K562 (cell line): ENCODE results near the gene CCSER2. TPM values are rescaled to one million over a fixed set of nuclear protein-coding genes. Genes with fewer than 3 reads are reported as not detected.

Experiments used
- NR2C1 ChIP-seq, 2 experiments: fragments of 450-650 bp; IDR thresholded peaks; 2 replicates each; pipeline ENCODE4 v1.6.1; 2017; ENCODE audit warnings: mild to moderate bottlenecking in 2 of 2, antibody characterized with exemption in 1 of 2, inconsistent platforms in 1 of 2, missing compliant biosample characterization in 1 of 2, missing genetic modification characterization in 1 of 2
- POU5F1 ChIP-seq: fragments of 150-350 bp; IDR thresholded peaks from 2 replicates; pipeline ENCODE4 v1.6.1; 2014; ENCODE audit warnings: borderline replicate concordance, low read length, low read depth, mild to moderate bottlenecking; ENCODE audit not compliant: partially characterized antibody
- PTBP1 ChIP-seq: fragments of 200-400 bp; formaldehyde crosslinking; IDR thresholded peaks from 2 replicates; pipeline ENCODE4 v1.6.1; 2017; ENCODE audit warnings: low read depth, low read length
- TCF3 ChIP-seq: sonication (generic); formaldehyde crosslinking; IDR thresholded peaks from 2 replicates; pipeline ENCODE4 v1.4.0; 2020; ENCODE audit warnings: mild to moderate bottlenecking, missing genetic modification reagents
- ZNF431 ChIP-seq: sonication (generic); formaldehyde crosslinking; IDR thresholded peaks from 2 replicates; pipeline ENCODE4 v1.8.0; 2022; ENCODE audit warnings: mild to moderate bottlenecking, missing genetic modification reagents
- ZNF644 ChIP-seq: fragments of 200-800 bp; sonication (Bioruptor generic); IDR thresholded peaks from 2 replicates; pipeline ENCODE4 v1.6.1; 2016; ENCODE audit warnings: low read depth, missing genetic modification characterization, missing compliant biosample characterization
- polyA plus RNA-seq, 8 experiments: library from polyadenylated mRNA; depleted of rRNA in 4 of 8; stranded (reverse) in 5 of 8; unstranded in 3 of 8; fragments of >200 nt; fragmentation: Nextera tagmentation in 2 of 8; fragmentation: Illumina TruSeq in 1 of 8; extraction: Ambion mirVana in 2 of 8; extraction: Trizol in 1 of 8; gene quantifications; 2 replicates each; pipeline versions ENCODE4 v1.2.1 to v1.2.3, GENCODE V29; 2011 to 2014; ENCODE audit warnings: inconsistent platforms in 1 of 8, missing spikeins in 1 of 8
- total RNA-seq, 7 experiments: library from RNA; depleted of rRNA in 6 of 7; stranded (reverse); fragments of >200 nt in 6 of 7; fragmentation: Illumina TruSeq in 2 of 7; extraction: Trizol in 2 of 7; gene quantifications; 2 replicates each; pipeline versions ENCODE4 v1.2.1 to v1.2.3, GENCODE V29; 2011 to 2021; ENCODE audit warnings: low replicate concordance in 1 of 7
- TF ChIP-seq, protein P1 (sequence below): sonication (generic); formaldehyde crosslinking; IDR thresholded peaks from 2 replicates; pipeline ENCODE4 v1.8.1; 2023; ENCODE audit warnings: mild to moderate bottlenecking, missing genetic modification reagents
- TF ChIP-seq, protein P2 (sequence below): sonication (generic); formaldehyde crosslinking; IDR thresholded peaks from 2 replicates; pipeline ENCODE4 v1.8.0; 2022; ENCODE audit warnings: mild to moderate bottlenecking, low read depth, missing genetic modification reagents
- TF ChIP-seq, protein P3 (sequence below), 2 experiments: fragments of 450-650 bp in 1 of 2; IDR thresholded peaks; 2 replicates each; pipeline ENCODE4 v1.6.1; 2011 to 2017; ENCODE audit warnings: low read depth in 2 of 2, antibody characterized with exemption in 1 of 2, borderline replicate concordance in 1 of 2, low read length in 1 of 2, mild to moderate bottlenecking in 1 of 2, mixed read lengths in 1 of 2; ENCODE audit not compliant: control insufficient read depth in 1 of 2
- TF ChIP-seq, protein P4 (sequence below): sonication (generic); formaldehyde crosslinking; IDR thresholded peaks from 2 replicates; pipeline ENCODE4 v1.9.0; 2022; ENCODE audit warnings: mild to moderate bottlenecking, missing genetic modification reagents
- TF ChIP-seq, protein P5 (sequence below): sonication (generic); formaldehyde crosslinking; IDR thresholded peaks from 2 replicates; pipeline ENCODE4 v1.8.0; 2023; ENCODE audit warnings: mild to moderate bottlenecking, missing genetic modification reagents
- TF ChIP-seq, protein P6 (sequence below): sonication (generic); formaldehyde crosslinking; IDR thresholded peaks from 2 replicates; pipeline ENCODE4 v1.8.0; 2022; ENCODE audit warnings: missing genetic modification reagents, mild to moderate bottlenecking, moderate library complexity, borderline replicate concordance

Gene CCSER2
- total and polyA plus RNA-seq, 9 of the 15 experiments (the other 6 are each of a cell fraction or from before 2014, with no cell fraction given), result 2.7 to 15.1 (median 9.7) TPM

DNA sequence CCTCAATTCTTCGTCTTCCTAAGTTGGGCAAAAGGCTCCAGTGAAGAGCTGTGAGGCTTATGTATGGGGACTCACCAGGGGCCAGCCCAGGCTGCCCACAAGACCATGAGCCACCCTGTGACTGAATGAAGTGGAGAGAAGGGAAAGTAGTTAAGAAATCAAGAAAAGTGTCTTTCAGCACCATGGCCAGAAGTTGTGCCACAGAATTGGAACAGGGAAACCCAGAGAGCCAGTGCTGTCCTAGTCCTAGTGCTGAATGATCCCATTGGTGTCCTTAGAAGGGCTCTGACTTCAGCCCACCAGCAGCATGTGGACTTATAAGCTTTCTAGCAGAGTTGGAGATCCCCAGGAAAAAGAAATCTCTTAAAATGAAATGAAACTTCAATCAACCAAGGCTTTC, 37.0 kb upstream of the CCSER2 start (continued):
- TF ChIP-seq, protein P1, sequence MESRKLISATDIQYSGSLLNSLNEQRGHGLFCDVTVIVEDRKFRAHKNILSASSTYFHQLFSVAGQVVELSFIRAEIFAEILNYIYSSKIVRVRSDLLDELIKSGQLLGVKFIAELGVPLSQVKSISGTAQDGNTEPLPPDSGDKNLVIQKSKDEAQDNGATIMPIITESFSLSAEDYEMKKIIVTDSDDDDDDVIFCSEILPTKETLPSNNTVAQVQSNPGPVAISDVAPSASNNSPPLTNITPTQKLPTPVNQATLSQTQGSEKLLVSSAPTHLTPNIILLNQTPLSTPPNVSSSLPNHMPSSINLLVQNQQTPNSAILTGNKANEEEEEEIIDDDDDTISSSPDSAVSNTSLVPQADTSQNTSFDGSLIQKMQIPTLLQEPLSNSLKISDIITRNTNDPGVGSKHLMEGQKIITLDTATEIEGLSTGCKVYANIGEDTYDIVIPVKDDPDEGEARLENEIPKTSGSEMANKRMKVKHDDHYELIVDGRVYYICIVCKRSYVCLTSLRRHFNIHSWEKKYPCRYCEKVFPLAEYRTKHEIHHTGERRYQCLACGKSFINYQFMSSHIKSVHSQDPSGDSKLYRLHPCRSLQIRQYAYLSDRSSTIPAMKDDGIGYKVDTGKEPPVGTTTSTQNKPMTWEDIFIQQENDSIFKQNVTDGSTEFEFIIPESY (CRISPR knock-in tag), result peak; percentile 61; the same call in 1 of the 2 replicates
- TF ChIP-seq, protein P2, sequence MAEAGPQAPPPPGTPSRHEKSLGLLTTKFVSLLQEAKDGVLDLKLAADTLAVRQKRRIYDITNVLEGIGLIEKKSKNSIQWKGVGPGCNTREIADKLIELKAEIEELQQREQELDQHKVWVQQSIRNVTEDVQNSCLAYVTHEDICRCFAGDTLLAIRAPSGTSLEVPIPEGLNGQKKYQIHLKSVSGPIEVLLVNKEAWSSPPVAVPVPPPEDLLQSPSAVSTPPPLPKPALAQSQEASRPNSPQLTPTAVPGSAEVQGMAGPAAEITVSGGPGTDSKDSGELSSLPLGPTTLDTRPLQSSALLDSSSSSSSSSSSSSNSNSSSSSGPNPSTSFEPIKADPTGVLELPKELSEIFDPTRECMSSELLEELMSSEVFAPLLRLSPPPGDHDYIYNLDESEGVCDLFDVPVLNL (CRISPR knock-in tag), result peak; percentile 83; the same call in 1 of the 2 replicates
- 0 out of 2 replicates have a peak, but pooled peaks have one; percentile 67 for TF ChIP-seq ZNF431 (CRISPR knock-in tag)
- TF ChIP-seq ZNF644, result peak; percentile 85
- no peak for TF ChIP-seq NR2C1 (IDR thresholded peaks at IDR 0.05)
- peak; percentile 41; the same call in 1 of the 2 replicates for TF ChIP-seq NR2C1 (tag; IDR thresholded peaks at IDR 0.05)
- TF ChIP-seq, protein P3, sequence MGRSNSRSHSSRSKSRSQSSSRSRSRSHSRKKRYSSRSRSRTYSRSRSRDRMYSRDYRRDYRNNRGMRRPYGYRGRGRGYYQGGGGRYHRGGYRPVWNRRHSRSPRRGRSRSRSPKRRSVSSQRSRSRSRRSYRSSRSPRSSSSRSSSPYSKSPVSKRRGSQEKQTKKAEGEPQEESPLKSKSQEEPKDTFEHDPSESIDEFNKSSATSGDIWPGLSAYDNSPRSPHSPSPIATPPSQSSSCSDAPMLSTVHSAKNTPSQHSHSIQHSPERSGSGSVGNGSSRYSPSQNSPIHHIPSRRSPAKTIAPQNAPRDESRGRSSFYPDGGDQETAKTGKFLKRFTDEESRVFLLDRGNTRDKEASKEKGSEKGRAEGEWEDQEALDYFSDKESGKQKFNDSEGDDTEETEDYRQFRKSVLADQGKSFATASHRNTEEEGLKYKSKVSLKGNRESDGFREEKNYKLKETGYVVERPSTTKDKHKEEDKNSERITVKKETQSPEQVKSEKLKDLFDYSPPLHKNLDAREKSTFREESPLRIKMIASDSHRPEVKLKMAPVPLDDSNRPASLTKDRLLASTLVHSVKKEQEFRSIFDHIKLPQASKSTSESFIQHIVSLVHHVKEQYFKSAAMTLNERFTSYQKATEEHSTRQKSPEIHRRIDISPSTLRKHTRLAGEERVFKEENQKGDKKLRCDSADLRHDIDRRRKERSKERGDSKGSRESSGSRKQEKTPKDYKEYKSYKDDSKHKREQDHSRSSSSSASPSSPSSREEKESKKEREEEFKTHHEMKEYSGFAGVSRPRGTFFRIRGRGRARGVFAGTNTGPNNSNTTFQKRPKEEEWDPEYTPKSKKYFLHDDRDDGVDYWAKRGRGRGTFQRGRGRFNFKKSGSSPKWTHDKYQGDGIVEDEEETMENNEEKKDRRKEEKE (IDR thresholded peaks at IDR 0.05; ENCODE audit: borderline replicate concordance in 1 of 2, control insufficient read depth in 1 of 2, low read depth in 2 of 2, low read length in 1 of 2), result no peak
- TF ChIP-seq, protein P4, sequence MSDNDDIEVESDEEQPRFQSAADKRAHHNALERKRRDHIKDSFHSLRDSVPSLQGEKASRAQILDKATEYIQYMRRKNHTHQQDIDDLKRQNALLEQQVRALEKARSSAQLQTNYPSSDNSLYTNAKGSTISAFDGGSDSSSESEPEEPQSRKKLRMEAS, result no peak
- TF ChIP-seq POU5F1, result no peak
- TF ChIP-seq, protein P5, sequence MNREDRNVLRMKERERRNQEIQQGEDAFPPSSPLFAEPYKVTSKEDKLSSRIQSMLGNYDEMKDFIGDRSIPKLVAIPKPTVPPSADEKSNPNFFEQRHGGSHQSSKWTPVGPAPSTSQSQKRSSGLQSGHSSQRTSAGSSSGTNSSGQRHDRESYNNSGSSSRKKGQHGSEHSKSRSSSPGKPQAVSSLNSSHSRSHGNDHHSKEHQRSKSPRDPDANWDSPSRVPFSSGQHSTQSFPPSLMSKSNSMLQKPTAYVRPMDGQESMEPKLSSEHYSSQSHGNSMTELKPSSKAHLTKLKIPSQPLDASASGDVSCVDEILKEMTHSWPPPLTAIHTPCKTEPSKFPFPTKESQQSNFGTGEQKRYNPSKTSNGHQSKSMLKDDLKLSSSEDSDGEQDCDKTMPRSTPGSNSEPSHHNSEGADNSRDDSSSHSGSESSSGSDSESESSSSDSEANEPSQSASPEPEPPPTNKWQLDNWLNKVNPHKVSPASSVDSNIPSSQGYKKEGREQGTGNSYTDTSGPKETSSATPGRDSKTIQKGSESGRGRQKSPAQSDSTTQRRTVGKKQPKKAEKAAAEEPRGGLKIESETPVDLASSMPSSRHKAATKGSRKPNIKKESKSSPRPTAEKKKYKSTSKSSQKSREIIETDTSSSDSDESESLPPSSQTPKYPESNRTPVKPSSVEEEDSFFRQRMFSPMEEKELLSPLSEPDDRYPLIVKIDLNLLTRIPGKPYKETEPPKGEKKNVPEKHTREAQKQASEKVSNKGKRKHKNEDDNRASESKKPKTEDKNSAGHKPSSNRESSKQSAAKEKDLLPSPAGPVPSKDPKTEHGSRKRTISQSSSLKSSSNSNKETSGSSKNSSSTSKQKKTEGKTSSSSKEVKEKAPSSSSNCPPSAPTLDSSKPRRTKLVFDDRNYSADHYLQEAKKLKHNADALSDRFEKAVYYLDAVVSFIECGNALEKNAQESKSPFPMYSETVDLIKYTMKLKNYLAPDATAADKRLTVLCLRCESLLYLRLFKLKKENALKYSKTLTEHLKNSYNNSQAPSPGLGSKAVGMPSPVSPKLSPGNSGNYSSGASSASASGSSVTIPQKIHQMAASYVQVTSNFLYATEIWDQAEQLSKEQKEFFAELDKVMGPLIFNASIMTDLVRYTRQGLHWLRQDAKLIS (CRISPR knock-in tag), result 0 out of 2 replicates have a peak, but pooled peaks have one; percentile 27
- TF ChIP-seq TCF3, result peak; percentile 39; the same call in 1 of the 2 replicates
- TF ChIP-seq, protein P6, sequence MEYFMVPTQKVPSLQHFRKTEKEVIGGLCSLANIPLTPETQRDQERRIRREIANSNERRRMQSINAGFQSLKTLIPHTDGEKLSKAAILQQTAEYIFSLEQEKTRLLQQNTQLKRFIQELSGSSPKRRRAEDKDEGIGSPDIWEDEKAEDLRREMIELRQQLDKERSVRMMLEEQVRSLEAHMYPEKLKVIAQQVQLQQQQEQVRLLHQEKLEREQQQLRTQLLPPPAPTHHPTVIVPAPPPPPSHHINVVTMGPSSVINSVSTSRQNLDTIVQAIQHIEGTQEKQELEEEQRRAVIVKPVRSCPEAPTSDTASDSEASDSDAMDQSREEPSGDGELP (CRISPR knock-in tag), result peak; percentile 47
- TF ChIP-seq PTBP1, result no peak
